HL-60/S4 (cell line): Measurements from ENCODE around the gene ANKMY2.
"Not testable (repeated sequence)": the region's sequence is repeated elsewhere in the genome, so short reads cannot be mapped to it uniquely, and the experiment has no call there.

Experiments
- in situ Hi-C: fragments of 300-500 bp; cut with MboI; formaldehyde crosslinking; loops from 2 replicates; pipeline ENCODE4 v1.14.3; 2022; ENCODE audit warnings: low sequenced_read_pairs

Gene ANKMY2

GRCh38 chr7:16645593-16646471 is at the start of gene ANKMY2, which contains the start of gene BZW2:
Gene ANKMY2, minus strand, starts transcription at chr7:16645754. Its CDS starts 181 bp downstream, at chr7:16645573.
Gene BZW2, plus strand, starts transcription at chr7:16646181. Its CDS starts 19,263 bp downstream, at chr7:16665444.
- in situ Hi-C loops, result no loop called here

GRCh38 chr7:16694806-16695205 is 49.3 kb upstream of the ANKMY2 start:
- in situ Hi-C loops, result no loop called here

- in situ Hi-C loops, result no loop called here
Measured at GRCh38 chr7:16693601-16694318, 48.2 kb upstream of the ANKMY2 start.

DNA sequence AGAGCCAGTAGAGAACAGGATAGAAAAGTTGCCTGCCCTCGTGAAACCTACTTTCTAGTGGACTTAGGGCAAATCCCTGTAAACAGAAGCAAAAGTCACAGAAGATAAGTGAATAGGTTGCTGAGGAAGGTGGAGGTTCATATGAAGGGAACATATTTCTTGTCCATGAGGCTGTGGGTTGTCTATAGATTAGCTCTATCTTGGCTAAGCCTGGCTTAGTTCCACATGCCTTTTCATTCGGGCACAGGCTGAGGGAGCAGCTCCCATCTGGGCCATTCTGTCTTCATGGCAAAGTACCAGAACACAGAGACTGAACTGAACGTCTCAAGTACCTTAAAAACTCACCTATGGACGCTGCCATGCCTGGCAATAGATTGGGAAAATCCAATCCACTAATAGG is 45.7 kb upstream of the ANKMY2 start:
- in situ Hi-C loops, result no loop called here

DNA sequence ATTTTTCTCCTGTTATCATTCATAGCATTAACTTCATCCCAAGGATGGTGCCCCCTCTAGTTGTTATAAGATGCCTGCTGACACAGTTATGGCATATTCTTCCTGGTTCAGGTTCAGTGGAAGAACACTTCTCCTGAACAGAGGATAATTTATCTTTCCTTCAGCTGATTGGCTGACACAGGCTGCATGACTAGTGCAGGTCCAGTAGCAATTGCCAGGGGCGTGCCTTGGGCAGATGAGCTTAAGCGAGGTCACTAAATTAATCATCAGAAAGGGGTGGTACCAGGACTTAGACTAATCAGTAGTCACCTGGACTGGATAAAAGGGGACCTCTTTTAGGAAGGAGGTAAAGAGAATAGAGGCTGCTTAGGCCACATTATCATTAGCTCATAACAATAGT is 42.7 kb upstream of the ANKMY2 start:
- in situ Hi-C loops, result no loop called here

GRCh38 chr7:16685535-16685934 is 40.0 kb upstream of the ANKMY2 start:
- in situ Hi-C loops, result no loop called here

- in situ Hi-C loops, result no loop called here
Measured at GRCh38 chr7:16684935-16685334, 39.4 kb upstream of the ANKMY2 start.

DNA sequence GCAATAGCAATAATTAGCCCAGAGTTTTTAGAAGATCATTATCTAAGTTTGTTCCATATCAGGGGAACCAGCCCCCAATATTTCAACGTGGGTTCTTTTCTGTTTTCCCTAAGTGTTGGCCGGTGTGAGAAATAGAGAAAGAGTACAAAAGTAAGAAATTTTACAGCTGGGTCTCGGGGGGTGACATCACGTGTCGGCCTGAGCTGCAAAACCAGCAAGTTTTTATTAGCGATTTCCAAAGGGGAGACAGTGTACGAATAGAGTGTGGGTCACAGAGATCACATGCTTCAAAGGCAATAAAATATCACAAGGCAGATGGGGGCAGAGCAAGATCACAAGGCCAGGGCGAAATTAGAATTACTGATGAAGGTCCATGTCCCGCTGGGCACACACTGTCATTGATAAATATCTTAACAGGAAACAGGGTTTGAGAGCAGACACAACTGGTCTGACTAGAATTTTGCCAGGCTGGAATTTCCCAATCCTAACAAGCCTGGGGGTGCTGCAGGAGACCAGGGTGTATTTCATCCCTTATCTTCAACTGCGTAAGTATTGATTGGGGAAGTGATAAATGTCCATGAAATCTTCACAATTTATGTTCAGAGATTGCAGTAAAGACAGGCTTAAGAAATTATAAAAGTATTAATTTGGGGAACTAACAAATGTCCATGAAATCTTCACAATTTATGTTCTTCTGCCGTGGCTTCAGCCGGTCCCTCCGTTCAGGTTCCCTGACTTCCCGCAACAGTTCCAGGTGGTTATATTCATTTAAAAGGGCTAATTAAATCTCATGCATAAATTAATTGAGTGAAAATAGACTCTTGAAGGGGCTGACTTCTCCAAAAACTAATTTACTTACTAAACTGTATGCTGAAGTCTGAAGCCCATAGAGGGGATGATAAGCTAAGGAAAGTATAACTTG is 33.4 kb upstream of the ANKMY2 start:
- in situ Hi-C loops, result not testable (repeated sequence)

DNA sequence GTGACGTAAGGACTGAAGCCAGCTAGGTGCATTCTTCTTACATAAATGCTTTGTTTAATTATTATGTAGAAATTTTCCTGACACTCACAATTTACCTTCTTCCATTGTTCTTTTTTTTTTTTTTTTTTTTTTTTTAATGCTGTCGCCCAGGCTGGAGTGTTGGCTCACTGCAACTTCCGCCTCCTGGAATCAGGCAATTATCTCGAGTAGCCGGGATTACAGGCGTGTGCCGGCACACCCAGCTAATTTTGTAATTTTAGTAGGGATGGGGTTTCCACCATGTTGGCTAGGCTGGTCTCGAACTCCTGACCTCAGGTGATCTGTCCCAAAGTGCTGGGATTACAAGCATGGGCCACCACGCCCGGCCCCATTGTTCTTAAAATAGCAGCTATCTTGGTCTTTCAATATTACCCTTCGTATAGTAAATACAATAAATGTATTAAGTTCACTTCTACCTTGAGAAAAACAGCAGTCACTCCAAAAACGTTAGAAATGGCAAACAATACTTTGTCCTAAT is 32.5 kb upstream of the ANKMY2 start:
- in situ Hi-C loops, result no loop called here

DNA sequence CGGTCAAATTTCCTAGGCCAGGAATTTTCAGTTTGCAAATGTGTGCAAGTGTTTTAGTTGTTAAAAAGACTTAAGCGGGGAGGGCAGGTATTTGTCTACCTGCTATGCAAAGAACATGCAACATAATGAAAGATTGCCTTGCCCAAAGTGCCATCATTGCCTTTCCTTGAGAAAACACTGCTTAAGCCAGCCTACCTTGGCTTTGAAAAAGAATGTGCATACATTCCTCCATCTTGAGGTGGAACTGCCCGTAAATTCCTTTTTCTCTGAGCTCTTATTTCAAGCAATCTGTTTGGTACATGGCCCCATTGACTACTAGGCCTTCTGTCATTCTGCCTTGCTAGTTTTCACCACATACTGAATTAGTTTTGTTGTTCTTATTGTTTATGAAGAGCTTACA is 29.7 kb upstream of the ANKMY2 start:
- in situ Hi-C loops, result no loop called here

DNA sequence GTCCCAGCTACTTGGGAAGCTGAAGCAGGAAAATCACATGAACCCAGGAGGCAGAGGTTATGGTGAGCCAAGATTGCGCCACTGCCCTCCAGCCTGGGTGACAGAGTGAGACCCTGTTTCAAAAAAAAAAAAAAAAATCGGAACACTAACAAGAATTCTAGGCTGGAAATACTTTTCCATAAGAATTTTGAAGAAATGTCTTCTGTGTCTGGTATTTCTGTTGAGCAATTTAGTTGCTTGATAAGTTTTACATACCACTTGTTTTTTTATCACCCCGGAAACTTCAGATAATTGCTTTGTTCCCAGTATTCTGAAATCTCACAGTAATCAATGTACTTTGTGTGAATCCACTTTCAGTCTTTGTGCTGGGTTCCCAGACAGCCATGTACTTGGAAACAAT is 26.3 kb upstream of the ANKMY2 start:
- in situ Hi-C loops, result no loop called here

GRCh38 chr7:16670731-16671344 is 25.3 kb upstream of the ANKMY2 start:
- in situ Hi-C loops, result no loop called here

DNA sequence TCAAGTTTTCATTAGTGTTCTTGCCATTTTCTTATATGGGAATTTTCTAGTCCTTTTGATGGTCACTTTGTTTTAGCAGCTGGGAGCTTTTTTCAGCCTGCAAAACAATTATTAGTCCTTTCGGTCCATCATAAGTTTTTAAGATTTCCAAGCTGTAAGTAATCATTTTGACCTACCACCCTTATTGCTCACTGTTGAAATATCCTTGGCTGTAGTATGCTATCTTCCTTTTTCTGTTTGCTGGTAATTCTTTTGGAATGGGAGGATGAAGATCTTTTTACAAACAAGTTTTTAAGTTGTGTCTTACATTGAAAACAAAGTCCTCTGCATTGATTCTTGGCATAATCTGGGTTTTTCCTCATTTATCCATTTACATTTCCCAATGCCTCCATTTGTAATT is 24.5 kb upstream of the ANKMY2 start:
- in situ Hi-C loops, result no loop called here

- in situ Hi-C loops, result no loop called here
Measured at GRCh38 chr7:16669581-16669980, 24.0 kb upstream of the ANKMY2 start.

DNA sequence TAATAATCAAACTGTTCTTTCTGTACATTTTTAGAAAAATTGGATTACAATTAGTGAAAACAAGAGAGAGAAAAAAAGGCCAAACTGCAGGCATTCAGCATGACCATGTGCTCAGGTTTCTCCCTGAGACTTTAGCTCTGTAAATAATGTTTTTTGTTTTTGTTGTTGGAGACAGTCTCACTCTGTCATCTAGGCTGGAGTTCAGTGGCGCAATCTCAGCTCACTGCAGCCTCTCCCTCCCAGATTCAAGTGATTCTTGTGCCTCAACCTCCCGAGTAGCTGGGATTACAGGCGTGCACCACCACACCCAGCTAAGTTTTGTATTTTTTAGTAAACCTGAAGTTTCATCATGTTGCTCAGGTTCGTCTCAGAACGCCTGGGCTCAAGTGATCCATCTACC is 23.4 kb upstream of the ANKMY2 start:
- in situ Hi-C loops, result no loop called here

DNA sequence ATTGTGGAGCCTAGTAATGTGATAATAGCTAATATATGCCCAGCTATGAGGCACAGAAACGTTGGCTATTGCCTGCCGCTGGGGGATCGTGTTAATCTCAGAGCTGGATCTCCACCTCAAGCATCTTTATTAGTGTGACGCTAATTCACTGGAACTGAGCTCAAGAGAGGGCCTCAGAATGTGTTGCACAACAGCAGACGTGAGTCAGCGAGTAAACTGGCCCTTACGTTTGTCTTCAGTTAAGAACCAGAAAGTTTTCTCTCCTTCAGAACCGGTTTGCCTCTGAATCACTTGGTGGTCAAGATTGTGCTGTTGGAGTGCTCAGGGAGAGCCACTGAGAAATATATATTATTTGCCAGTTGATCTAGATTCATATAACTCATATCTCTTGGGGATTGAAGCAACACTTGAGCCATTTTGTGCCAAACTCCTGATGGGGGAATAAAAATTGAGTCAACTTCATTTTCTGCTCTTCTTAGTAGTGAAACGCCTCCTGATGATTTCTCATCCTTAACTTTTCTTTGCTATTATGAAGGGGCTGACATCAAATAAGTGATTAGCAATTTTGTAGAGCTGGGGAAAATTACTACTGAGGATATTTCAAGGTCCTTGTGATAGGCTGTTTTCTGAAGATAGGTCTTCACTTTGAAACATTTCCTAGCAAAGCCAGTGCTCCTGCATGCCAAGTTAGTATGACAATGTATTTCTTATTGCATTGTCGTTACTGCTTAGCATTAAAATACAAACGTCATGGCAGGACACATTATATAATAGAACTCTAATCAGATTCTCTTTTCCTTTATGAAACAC is 22.7 kb upstream of the ANKMY2 start:
- in situ Hi-C loops, result no loop called here

GRCh38 chr7:16667355-16667754 is 21.8 kb upstream of the ANKMY2 start:
- in situ Hi-C loops, result no loop called here

DNA sequence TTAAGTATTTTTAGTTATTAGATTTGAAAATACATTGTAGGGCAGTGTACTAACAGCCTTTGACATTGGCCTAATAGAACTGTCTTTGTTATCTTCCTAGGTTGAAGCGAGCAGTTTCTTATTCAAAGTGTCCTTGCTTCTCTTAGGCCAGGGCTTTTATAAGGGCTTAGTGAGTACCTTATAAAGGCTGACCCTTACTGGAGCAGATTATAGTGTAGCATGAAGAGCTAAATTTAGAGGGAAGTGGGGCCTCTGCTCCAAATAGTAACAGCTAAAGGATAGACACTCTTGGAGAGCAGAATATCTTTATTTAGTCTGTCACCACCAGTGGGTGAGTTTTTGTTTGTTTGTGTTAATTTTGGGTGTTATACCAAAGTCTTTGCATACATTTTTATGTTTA is 16.4 kb upstream of the ANKMY2 start:
- in situ Hi-C loops, result no loop called here

GRCh38 chr7:16660702-16661464 is 15.3 kb upstream of the ANKMY2 start:
- in situ Hi-C loops, result no loop called here
